RPMI7951 (cell line): ENCODE results near the gene BACE2. TPM values are rescaled to one million over a fixed set of nuclear protein-coding genes. Genes with fewer than 3 reads are reported as not detected.
"Not testable (repeated sequence)": the region's sequence is repeated elsewhere in the genome, so short reads cannot be mapped to it uniquely, and the experiment has no call there.

Experiments
- DNase-seq: peaks from one replicate; pipeline ENCODE4 v3.0.0-alpha.2; 2012; ENCODE audit warnings: low read depth
- total RNA-seq: library from RNA; depleted of rRNA; stranded (reverse); fragments of >200 nt; shearing (Covaris generic); gene quantifications from 2 replicates; pipeline ENCODE4 v1.2.3, GENCODE V29; 2014

BACE2 gene
- total RNA-seq, 1 experiment from 2014 or later: 96.8 TPM

DNA sequence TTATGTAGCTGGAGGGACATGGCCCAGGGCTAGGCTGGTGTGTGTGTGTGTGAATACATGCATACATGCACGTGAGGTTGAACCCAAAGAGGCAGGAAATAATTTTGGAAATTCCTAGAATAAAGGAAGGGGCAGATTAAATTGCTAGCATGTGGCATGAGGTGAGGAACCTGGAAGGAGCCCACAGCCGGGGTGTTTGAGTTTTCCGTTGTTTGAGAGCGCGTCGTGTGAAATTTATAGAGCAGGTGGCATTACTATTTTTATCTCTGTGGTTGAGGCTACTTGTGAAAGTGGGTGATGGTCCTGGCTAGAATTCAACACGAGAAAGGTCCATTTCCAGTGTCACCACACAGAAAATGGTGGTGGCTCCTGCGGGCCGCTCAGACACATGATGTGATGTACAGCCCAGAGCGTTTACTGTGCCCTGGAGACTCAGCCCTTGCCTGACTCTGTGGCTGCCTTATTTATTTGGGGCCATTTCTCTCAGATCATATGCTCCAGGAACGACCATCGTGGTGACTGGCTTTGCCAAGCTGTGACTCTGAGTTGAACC lies 48.0 kb downstream of the BACE2 start:
- DNase-seq: no peak

DNA sequence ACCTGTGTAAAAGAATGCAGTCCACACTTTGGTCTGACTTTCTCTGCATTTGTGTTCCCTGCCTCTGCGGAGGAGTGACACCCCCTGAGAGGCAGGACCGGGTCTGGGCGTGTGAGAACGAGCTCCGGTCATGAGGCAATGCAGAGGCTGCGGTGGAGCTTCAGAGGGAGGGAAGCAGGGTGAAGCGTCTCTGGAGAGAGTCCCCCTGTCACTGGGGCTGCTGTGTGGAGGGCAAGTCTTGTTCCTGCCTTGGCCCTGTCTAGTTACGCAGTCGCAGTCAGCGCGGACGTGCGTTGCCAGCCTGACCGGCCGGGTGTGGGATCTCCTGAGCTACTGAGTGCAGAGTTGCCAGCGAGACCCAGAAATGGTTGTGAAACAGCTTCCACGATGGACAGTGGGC lies 48.5 kb downstream of the BACE2 start:
- DNase-seq: no peak

DNA sequence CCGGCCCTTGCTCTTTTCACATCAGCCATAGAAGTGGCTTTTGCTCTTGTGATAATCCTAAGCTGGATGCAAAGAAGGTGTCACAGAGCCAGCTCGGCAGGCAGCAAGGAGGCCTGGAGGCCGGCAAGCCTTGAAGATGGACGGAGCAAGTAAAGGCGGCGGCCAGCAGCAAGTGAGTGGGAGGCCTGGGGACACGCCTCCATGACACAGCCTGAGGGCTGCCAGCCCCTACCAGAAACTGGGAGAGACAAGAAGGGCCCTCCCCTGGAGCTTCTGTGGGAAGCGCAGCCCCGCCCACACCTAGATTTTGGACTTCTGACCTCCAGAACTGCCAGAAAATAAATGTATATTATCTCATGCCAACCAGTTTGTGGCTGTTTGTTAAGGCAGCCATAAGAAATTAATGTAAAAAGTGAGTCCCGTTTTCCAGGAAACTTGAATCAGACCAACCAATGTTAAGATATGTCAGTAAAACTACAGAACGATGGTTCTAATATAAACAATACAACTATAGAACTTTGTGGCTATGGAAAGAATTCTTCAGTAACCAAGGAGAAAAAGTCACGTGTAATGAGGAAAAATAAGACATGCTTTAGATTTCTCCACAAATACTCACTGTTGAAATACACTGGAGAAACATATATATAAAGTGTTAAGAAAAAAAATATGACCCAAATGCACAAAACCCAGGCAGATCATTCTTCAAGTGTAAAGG lies 49.9 kb downstream of the BACE2 start:
- DNase-seq: peak; percentile 48

DNA sequence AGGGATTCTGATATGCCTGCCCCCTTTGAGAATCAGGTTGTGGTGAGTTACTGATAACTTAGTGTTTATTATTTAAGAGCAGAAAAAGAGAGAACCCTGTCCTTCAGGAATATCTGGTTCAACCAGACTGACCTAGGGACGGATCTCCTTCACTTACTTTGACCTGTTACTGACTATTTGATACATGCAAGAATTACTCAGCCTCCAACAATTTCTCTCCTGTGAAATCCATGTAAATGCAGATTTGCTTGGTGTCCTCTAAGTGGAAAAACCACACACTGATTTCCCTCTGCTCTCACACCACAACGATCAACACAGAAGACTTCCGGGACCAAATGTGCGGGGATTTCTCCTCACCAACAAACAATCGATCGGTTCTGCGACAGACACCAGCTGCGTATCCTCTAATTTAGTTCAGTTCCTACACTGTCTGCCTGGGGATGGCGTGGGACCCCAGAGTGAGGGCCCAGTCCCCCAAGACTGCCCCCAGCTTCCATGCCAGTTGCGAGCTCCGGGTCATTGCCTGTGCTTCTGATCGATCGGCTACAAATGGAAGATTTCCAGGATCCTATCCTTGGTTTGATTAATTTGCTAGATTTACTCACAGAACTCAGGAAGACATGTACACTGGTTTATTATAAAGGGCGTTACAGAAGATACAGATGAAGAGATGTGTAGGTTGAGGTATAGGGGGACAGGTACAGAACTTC lies 51.7 kb downstream of the BACE2 start:
- DNase-seq: no peak

DNA sequence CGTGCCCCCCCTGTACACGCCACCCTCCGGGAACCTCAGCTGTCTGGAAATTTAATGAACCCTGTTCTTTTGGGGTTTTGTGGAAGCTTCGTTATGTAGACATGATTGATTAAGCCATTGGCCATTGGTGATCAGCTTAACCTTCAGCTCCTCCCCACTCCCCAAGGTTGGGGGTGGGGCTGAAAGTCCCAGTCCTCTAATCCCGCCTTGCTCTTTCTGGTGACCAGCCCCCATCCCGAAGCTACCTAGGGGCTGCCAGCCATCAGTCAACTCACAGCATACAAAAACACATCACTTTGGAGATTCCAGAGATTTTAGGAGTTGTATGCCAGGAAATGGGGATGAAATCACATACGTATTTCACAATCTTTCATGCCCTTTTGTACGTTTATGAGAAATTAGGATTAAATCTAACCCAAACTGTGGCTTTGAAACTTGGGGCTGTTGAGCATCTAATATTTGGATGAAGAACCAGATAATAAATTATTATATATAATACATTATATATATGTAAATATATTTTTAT lies 52.3 kb downstream of the BACE2 start:
- DNase-seq: no peak

DNA sequence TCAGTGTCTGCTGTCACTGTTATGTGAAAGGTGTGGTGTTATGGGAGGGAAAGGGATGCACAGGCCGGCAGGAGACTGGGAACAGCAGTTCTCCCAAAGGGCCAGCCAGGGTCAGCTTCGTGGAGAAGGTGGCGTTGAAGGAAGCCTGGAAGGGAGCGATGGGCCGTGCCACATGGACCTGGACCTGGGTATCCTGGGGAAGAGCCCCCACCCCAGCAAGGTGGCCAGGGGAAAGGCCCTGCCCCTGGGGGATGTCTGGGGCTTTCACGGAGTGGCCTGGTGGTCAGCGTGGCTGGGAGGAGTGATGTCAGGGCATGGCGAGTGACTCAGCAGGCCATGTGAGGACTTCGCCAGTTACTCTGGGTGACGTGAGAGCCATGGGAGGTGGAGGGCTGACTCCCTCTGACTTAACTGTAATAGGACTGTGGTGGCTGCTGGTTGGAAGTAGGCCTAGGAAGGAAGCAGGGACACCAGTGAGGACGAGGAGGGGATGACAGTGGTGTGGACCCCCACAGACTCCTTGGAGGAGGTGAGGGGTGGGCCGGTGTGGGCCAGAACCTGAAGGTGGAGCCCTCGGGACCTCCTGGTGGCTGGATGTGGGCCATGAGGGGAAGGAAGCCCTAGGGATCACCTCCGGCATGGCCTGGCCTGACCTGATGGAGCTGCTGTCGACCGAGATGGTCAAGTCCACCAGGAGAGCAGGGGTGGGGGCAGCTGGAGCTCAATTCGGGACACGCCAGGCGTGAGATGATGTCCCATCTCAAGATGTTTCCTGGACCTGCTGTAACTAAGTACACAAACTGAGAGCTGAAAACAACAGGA lies 54.5 kb downstream of the BACE2 start:
- peak; percentile 21 for DNase-seq

DNA sequence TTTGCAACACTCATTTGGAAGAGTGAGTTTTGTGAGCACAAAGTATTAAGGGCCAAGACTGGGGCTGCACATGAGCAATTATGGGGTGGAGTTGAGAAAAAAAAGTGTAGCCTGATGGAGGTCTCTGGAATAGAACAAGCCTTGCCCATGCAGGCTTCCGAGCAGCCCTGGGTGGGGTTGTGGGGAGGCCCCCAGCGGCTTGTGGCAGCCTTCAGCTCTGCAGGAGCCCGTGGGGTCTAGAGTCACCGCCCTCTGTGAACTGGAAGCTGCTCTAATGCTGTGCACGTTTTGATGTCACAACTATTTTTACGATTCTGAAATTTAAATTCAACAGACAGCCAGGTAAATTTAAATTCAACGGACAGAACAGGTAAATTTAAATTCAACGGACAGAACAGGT lies 58.9 kb downstream of the BACE2 start:
- no peak for DNase-seq

DNA sequence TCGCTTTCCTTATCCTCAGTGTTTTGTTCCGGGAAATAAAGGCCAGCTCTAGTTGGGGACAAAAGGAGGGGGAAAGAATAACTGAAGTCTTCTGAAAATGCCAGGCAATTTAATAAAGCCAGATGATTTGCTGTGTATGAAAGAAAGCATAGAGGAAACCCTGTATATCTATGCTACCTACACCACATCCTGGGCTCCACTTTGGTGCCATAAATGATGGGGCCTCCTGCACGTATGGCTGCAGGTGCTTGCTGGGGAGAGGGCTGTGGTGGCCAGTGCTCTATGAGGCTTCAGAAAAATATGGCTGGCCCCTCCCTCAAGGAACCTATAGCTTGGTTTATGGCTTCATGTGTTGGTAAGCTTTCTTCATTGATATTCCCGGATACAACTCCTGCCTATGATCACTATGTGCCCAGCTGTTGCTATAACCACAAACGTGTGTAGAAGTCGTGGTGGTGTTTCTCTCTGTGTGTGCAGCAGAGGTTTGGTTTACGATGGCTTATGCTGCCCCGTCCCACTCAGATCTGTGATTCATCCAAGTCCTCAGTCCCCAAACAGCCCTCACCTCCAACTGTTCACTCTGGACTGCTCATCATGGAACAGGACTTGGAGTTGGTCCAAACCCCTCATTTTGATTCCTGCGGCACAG lies 59.5 kb downstream of the BACE2 start:
- no peak for DNase-seq

DNA sequence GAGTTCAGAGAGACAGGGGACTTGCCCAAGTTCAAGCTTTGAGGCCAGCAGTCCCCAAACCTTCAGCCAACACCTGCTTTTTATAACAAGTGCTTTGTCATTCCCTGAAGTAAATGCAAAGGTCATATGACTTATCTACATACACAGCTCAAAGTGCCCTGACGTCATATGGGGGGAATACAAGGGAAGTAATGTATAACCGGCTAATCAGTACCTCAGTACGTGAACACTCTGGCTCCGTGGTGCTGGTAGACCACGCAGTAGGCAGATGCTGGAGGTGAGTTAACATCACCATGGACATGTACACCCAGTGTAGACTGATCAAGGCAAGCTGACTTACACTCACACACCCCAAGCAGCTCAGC lies 60.0 kb downstream of the BACE2 start:
- no peak for DNase-seq

DNA sequence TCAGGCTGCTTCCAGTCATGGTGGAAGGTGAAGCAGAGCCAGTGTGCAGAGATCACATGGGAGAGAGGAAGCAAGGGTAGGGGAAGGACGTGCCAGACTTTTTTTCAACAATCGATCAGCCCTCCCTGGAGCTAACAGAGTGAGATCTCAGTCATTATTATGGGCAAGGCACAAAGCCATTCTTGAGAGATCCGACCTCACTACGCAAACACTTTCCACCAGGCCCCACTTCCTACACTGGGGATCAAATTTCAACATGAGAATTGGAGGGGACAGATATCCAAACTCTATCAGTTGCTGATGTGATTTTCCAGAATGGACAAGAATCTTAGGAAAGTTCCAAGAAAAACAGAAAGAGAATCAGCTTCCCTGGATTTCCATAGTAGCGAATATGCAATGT lies 60.5 kb downstream of the BACE2 start:
- DNase-seq: no peak

DNA sequence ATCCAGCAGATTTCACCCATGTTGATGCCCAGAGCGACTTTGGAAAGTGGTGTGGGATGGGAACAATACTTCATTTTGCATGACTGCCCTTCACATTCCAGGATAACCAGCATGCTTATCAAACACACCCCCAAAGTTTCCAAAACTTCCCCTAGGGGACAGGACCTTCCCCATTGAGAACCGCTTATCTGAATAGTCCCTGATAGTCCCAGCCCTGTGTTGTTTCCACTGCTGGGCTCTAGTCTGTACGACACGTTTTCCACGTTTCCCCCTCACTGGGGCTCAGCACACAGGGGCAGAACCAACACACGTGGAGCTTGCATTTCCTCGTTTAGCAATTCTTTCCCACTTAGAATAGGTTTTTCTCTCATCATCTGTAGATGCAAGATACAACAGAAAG lies 61.0 kb downstream of the BACE2 start:
- DNase-seq: no peak

DNA sequence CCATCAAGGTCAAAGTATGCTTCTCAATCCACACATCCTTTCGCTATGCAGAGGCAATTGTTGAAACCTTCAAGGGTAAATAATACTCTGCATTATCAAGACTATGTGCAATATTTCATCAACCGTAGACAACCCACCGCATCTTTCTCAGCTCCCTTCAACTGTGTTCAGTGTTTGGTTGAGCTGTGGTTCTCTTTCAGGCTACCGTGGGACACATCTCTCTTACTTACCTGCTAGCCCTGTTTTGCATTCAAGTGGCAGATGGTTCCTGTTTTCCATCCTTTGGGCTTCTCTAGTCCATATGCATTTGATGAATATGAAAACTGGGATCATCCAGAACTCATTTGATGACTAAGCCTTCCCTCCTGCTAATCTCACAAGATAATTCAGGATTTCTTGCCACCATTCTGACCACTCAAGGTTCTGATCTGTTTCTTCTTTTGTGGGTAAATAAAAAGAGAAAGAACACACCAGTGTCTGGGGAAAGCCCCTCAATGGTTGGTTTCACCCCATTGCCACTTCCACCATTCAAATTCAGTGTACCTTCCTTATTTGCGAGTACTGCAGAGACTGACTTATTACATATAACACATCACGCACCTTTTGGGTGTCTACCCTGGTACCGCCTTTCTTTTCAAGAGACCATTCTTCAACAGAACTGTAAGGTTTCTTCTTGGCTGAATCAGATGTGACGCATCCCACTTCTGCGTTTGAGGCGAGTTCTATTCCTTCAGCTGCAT lies 61.7 kb downstream of the BACE2 start:
- DNase-seq: no peak

DNA sequence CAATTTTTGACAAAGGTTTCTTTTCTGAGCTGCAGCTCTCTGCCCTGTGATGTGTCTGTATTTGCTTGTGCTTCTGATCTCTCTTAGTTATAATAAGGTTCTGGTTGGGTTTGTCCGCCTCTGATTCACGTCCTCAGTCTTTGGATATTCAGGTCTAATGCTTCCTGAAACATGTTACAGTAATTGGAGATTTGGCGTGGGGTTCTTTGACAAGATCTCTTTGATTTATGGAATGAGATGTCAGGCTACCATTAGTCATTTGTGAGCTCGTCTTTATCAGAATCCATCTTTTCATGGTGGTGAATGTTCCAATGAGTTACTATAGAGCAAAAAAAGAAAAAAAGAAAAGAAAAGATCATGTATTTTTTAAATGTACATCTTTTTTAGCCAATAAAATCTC lies 62.5 kb downstream of the BACE2 start:
- no peak for DNase-seq

DNA sequence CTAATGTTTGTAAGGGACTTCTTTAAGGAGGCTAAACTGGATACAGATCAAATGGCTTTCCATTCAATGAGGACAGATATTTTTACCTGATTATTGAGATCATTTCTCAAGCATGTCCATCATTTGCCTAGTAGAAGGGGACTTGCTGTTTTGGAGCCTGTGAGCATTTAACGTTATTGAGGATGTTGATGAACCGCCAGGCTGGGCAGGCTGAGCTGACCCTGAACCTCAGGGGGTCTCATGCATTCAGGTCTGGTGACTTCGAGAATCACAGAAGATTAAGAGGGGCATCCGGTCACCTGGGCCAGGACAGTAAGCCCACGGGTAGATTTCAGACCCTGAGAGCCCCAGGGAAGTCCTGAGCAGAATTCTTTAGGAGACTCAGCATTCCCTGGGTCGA lies 63.1 kb downstream of the BACE2 start:
- no peak for DNase-seq

DNA sequence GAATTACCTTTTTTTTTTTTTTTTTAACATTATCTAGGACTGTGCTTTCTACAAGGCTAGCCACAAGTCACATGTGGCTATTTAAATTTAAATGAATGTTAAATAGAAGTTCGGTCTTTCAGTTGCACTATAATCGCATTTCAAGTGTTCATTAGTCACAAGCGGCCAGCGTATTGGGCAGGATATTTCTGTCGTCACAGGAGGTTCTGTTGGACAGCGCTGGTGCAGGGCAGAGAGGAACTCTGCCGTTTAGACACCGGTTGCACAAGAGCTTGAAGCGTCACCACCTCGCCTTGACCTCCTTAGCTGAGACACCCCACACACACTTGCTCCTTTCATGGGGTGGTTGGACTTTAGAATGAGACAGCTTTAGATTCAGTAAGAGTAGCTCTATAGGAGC lies 64.1 kb downstream of the BACE2 start:
- DNase-seq: no peak

DNA sequence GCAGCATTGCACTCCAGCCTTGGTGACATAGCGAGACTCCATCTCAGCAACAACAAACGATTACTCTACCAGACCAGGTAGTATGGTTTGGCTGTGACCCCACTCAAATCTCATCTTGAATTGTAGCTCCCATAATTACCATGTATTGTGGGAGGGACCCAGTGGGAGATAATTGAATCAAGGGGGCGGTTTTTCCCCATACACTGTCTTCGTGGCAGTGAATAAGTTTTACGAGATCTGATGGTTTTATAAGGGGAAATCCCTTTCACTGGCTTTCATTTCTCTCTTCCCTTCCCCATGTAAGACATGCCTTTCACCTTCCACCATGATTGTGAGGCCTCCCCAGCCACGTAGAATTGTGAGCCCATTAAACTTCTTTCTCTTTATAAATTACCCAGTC lies 66.0 kb downstream of the BACE2 start:
- no peak for DNase-seq

DNA sequence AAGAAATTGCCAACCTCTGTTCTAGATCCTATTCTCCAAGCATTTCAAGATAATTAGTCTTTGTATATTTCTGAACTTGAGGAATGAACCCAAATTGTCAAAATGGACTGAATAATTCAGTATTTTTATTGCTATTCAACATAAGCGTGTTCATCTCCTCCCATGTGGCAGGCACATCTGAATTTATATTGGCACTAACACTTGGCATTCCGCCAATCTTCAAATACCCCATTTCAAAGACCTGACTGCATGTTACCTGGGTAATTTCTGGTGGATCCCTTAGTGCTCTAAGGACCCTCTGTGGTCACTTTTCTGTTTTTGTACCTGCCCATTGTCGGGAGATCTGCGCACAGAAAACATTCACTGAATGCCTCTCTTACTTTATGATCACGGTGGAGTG lies 66.6 kb downstream of the BACE2 start:
- DNase-seq: no peak

DNA sequence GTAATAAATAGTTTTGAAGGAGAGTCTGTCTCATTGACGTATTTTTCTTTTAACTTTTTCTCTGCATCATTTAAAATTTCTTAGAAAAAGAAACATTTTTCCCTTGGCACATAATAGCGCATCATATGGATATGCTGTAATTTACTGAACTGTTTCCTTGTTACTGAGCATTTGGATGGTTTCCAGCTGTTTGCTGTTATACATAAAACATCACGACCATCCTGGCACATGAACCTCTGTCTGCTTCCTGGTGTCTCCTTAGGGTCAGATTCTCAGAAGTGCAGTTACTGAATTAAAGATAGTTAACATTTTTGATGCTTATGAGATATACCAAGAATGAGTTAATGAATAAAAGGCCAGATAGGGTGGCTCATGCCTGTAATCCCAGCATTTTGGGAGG lies 67.2 kb downstream of the BACE2 start:
- DNase-seq: no peak

DNA sequence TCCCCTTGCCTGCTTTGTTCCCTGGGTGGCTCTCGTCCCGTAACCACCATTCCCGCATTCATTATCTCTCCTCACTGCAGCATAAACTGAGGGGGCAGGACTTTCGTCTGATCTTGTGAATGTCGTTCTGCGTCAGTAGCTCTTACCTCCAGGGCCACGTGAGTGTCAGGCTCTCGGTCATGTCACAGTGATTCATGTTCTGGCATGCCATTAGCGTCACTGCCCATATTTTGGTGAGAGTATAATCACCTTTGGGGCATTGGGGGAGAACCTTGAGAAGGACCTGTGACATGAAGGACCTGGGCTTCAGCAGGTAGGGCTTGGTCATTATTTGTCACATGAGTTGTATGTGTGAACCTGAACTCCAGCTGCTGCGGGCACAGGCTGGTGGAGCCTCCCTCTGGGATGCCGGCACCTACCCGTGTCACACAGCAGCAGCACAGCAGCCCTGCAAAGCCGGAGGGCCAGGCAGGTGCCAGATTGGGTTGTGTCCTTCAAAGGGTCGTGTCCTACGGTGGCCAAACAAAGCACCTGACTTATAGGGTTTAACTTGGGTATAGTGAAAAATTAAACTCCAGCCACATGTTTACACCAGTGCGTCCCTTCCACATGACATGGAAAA lies 68.5 kb downstream of the BACE2 start:
- no peak for DNase-seq

DNA sequence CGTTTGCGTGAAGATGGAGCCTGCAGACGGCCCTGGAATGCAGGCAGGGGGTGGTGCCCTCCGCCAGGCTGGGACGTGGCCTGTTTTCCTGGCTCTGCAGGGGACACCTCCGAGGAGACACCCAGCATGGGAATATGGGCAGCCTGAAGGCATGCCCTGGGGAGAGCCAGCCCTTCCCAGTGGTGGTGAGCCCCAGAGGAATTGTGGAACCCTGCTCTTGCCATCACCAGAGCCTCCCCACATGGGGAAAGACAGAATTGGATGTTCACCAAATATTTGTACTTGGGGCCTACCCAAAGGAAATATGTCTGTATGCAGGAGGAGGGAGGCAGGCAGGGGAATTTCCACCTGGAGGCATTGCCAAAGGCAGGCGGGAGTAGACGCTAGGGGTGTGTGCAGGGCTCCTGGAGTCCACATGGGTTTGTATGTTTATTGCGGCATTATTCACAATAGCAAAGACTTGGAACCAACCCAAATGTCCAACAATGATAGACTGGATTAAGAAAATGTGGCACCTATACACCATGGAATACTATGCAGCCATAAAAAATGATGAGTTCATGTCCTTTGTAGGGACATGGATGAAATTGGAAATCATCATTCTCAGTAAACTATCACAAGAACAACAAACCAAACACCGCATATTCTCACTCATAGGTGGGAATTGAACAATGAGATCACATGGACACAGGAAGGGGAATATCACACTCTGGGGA lies 70.3 kb downstream of the BACE2 start:
- not testable (repeated sequence) for DNase-seq
